ENCODE data around the gene MBP.

DNA sequence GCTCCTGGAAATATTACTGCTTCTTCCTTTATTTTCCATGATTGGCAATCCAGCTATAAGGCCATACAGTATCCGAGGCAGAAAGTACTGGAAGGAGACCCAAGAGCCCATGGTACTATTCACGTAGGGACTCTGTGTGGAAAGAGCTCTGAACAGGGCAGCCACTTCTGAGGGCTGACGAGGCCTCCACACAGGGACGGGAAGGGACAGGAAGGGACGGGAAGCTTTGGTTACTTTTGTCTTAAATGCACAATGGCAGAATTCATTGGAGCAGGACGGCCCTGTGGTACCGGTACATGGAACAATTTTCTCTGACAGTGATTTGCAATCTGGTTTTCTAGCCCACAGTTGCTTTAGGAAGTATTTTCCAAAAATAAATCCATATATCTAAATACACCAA, 102.4 kb downstream of the MBP start:
- TF ChIP-seq POLR2A (IDR thresholded peaks at IDR 0.05; ENCODE audit: low read depth, low read length) (no peak), TAF1 (IDR thresholded peaks at IDR 0.05; ENCODE audit: borderline replicate concordance, low read depth, low read length) (no peak)

All from GM12892 (cell line).